GM12891 (cell line): ENCODE data around the gene PSMB9. TPM values are rescaled to one million over a fixed set of nuclear protein-coding genes. Genes with fewer than 3 reads are reported as not detected.
A peak's percentile ranks its signal among the peaks of the same experiment; 100 is the strongest.
"Not testable (repeated sequence)": the region's sequence is repeated elsewhere in the genome, so short reads cannot be mapped to it uniquely, and the experiment has no call there.

ENCODE experiments used
- DNase-seq: peaks from one replicate; pipeline ENCODE4 v3.0.0; 2011; ENCODE audit warnings: low spot score; ENCODE audit not compliant: insufficient read length
- FAIRE-seq: peaks from 2 replicates; lab custom pipeline; 2011; peaks lifted over from hg19 to GRCh38; lab: Jason Lieb, UNC
- PAX5 ChIP-seq: IDR thresholded peaks from 2 replicates; pipeline ENCODE4 v1.6.1; 2011; ENCODE audit warnings: low read length, moderate library complexity, mild to moderate bottlenecking; ENCODE audit not compliant: insufficient read depth, severe bottlenecking
- POLR2A ChIP-seq: IDR thresholded peaks from 2 replicates; pipeline ENCODE4 v1.6.1; 2011; ENCODE audit warnings: low read depth, low read length, control low read depth
- POLR2AphosphoS5 ChIP-seq: IDR thresholded peaks from 2 replicates; pipeline ENCODE4 v1.6.1; 2011; ENCODE audit warnings: low read depth, low read length, control low read depth
- POU2F2 ChIP-seq: IDR thresholded peaks from 2 replicates; pipeline ENCODE4 v1.6.1; 2011; ENCODE audit warnings: low read depth, mild to moderate bottlenecking, control low read depth, low read length, moderate library complexity
- SPI1 ChIP-seq: IDR thresholded peaks from 2 replicates; pipeline ENCODE4 v1.6.1; 2011; ENCODE audit warnings: low read depth, low read length, control low read depth
- TAF1 ChIP-seq: IDR thresholded peaks from 2 replicates; pipeline ENCODE4 v1.6.1; 2011; ENCODE audit warnings: low read depth, low read length, control low read depth
- polyA plus RNA-seq: library from polyadenylated mRNA; unstranded; fragments of >200 nt; gene quantifications from one replicate; pipeline ENCODE4 v1.2.1, GENCODE V29; 2012; ENCODE audit warnings: low read depth, missing spikeins, inconsistent platforms; ENCODE audit not compliant: missing spikeins

The PSMB9 gene
- polyA plus RNA-seq = 292 TPM

- DNase-seq = peak; percentile 89
- FAIRE-seq = peak; percentile 98
- TF ChIP-seq SPI1 (no peak), POU2F2 (peak; percentile 56; the same call in 1 of the 2 replicates), TAF1 (peak; percentile 64; the same call in 1 of the 2 replicates), POLR2AphosphoS5 (peak; percentile 59), POLR2A (peak; percentile 83; the same call in 1 of the 2 replicates), PAX5 (peak; percentile 40)
Measured at GRCh38 chr6:32853541-32854375, at the start of gene PSMB9, which contains the start of gene TAP1. Gene PSMB9 (plus strand): TSS chr6:32854192. CDS start chr6:32854230, 38 bp downstream. Gene TAP1 (minus strand): TSS chr6:32853704. CDS start chr6:32853636, 68 bp downstream.

- FAIRE-seq = not testable (repeated sequence)
Measured at GRCh38 chr6:32805404-32805803, 48.6 kb upstream of the PSMB9 start.

GRCh38 chr6:32807020-32807580, 46.9 kb upstream of the PSMB9 start:
- TF ChIP-seq POLR2AphosphoS5 = no peak
- no peak for TF ChIP-seq SPI1
- TF ChIP-seq PAX5 = no peak
- TF ChIP-seq POU2F2 = no peak
- TF ChIP-seq POLR2A = no peak
- TF ChIP-seq TAF1 = no peak
- FAIRE-seq = no peak
- DNase-seq = no peak

More at GRCh38 chr6:32805404-32805803, 48.6 kb upstream of the PSMB9 start:
- DNase-seq = not testable (repeated sequence)

GRCh38 chr6:32809171-32809570, 44.8 kb upstream of the PSMB9 start:
- no peak for DNase-seq
- FAIRE-seq = no peak
- TF ChIP-seq PAX5 (no peak), TAF1 (no peak), POU2F2 (no peak), POLR2A (no peak), POLR2AphosphoS5 (no peak), SPI1 (no peak)

GRCh38 chr6:32814145-32814544, 39.8 kb upstream of the PSMB9 start:
- FAIRE-seq (no peak), DNase-seq (no peak)
- TF ChIP-seq POLR2AphosphoS5 (no peak; the same call in 1 of the 2 replicates), PAX5 (no peak), SPI1 (no peak), TAF1 (no peak), POU2F2 (no peak), POLR2A (no peak)

- TF ChIP-seq PAX5 (no peak), POLR2A (no peak), POLR2AphosphoS5 (no peak), POU2F2 (no peak), TAF1 (no peak), SPI1 (no peak)
- FAIRE-seq (no peak), DNase-seq (no peak)
Measured at GRCh38 chr6:32815115-32815514, 38.9 kb upstream of the PSMB9 start.

- DNase-seq = no peak
- TF ChIP-seq POLR2AphosphoS5 (no peak), POU2F2 (no peak)
- FAIRE-seq = peak; percentile 96
Measured at GRCh38 chr6:32815996-32816395, 38.0 kb upstream of the PSMB9 start.

GRCh38 chr6:32816746-32817204, 37.2 kb upstream of the PSMB9 start, which contains the start of gene HLA-DOB:
Gene HLA-DOB (minus strand): TSS chr6:32817002. CDS start chr6:32816951, 51 bp downstream.
- FAIRE-seq (no peak), DNase-seq (peak; percentile 41)
- TF ChIP-seq TAF1 (0 out of 2 replicates have a peak, but pooled peaks have one; percentile 27), POLR2AphosphoS5 (no peak)

GRCh38 chr6:32818867-32819266, 35.1 kb upstream of the PSMB9 start:
- peak; percentile 38 for FAIRE-seq
- DNase-seq = no peak
- TF ChIP-seq POLR2AphosphoS5 = no peak

- TF ChIP-seq SPI1 = no peak
- TF ChIP-seq PAX5 = no peak
- no peak for TF ChIP-seq POU2F2
- TF ChIP-seq POLR2AphosphoS5 = no peak
- TF ChIP-seq POLR2A = no peak
- no peak for TF ChIP-seq TAF1
- DNase-seq (no peak), FAIRE-seq (peak; percentile 55)
Measured at GRCh38 chr6:32819729-32820128, 34.3 kb upstream of the PSMB9 start.
